Natural killer cell (primary cell): ENCODE measurements around the gene NXN. TPM values are rescaled to one million over a fixed set of nuclear protein-coding genes. Genes with fewer than 3 reads are reported as not detected.
"Not testable (repeated sequence)": the region's sequence is repeated elsewhere in the genome, so short reads cannot be mapped to it uniquely, and the experiment has no call there.

ENCODE experiments used
- ATAC-seq, 3 donors: fragments of 150-1000 bp in 2 of 3; fragments of 200-7000 bp in 1 of 3; cut with Tn5 transposase; 1 replicate in 1 of 3; 2 replicates in 2 of 3; pipeline ENCODE4 v1.10.0; 2021; ENCODE audit warnings: mild to moderate bottlenecking in 2 of 3, moderate library complexity in 2 of 3
- DNase-seq, 2 donors: peaks; one replicate each; pipeline versions ENCODE4 v3.0.0 to v3.0.0-alpha.2; 2013 to 2021; ENCODE audit warnings: mixed read lengths in 1 of 2
- H3K27ac ChIP-seq: one replicate; pipeline ENCODE4 v1.5.1; 2013; ENCODE audit warnings: mild to moderate bottlenecking, low read length
- H3K27me3 ChIP-seq: one replicate; pipeline ENCODE4 v1.6.1; 2013; ENCODE audit warnings: low read length; ENCODE audit not compliant: control insufficient read depth, insufficient read depth
- H3K36me3 ChIP-seq: one replicate; pipeline ENCODE4 v1.6.1; 2013; ENCODE audit warnings: low read length; ENCODE audit not compliant: control insufficient read depth, insufficient read depth
- H3K4me1 ChIP-seq: one replicate; pipeline ENCODE4 v1.6.1; 2013; ENCODE audit warnings: low read length; ENCODE audit not compliant: control insufficient read depth, insufficient read depth
- H3K4me3 ChIP-seq: one replicate; pipeline ENCODE4 v1.5.1; 2013; ENCODE audit warnings: low read length
- H3K9me3 ChIP-seq: one replicate; pipeline ENCODE4 v1.6.1; 2013; ENCODE audit warnings: low read length; ENCODE audit not compliant: control insufficient read depth, insufficient read depth
- H3K27ac Mint-ChIP-seq, 2 donors: one replicate each; pipeline ENCODE4 v1.8.0; 2022; ENCODE audit warnings: mild to moderate bottlenecking in 2 of 2, mixed read lengths in 2 of 2, moderate library complexity in 1 of 2
- H3K27me3 Mint-ChIP-seq, 2 donors: one replicate each; pipeline ENCODE4 v1.8.0; 2022; ENCODE audit warnings: low read depth in 2 of 2, mixed read lengths in 2 of 2
- H3K36me3 Mint-ChIP-seq: one replicate; pipeline ENCODE4 v1.8.0; 2022; ENCODE audit warnings: mixed read lengths
- H3K4me1 Mint-ChIP-seq, 2 donors: one replicate each; pipeline ENCODE4 v1.8.0; 2022; ENCODE audit warnings: mixed read lengths in 2 of 2
- H3K4me3 Mint-ChIP-seq: one replicate; pipeline ENCODE4 v1.8.0; 2022; ENCODE audit warnings: mild to moderate bottlenecking, moderate library complexity, mixed read lengths
- H3K9me3 Mint-ChIP-seq, 2 donors: one replicate each; pipeline ENCODE4 v1.8.0; 2022; ENCODE audit warnings: mixed read lengths in 2 of 2
- WGBS: methylation state at CpG from one replicate; pipeline ENCODE4 v1.1.7; 2013; ENCODE audit warnings: missing lambda C conversion rate; ENCODE audit not compliant: insufficient coverage; 5-methylcytosine and 5-hydroxymethylcytosine counted together
- intact Hi-C: fragments of 100-400 bp; cut with micrococcal nuclease; formaldehyde crosslinking; loops from one replicate; pipeline ENCODE4 v1.14.2; 2022
- total RNA-seq, 4 donors: library from RNA; stranded (reverse); fragments of 120-200 nt in 1 of 4; gene quantifications; one replicate each; pipeline versions ENCODE4 v1.2.3 to v1.2.4, GENCODE V29; 2013 to 2022
- TF ChIP-seq, protein P1 (sequence below): fragments of 200-600 bp; IDR thresholded peaks from one replicate; pipeline ENCODE4 v1.8.0; 2022; ENCODE audit warnings: antibody characterized with exemption

Gene NXN
- total RNA-seq, 3 donors from 2014 or later (not counting 1 experiment from before 2014, with no cell fraction given) = 0.14 to 0.55 TPM; not detected in 1

DNA sequence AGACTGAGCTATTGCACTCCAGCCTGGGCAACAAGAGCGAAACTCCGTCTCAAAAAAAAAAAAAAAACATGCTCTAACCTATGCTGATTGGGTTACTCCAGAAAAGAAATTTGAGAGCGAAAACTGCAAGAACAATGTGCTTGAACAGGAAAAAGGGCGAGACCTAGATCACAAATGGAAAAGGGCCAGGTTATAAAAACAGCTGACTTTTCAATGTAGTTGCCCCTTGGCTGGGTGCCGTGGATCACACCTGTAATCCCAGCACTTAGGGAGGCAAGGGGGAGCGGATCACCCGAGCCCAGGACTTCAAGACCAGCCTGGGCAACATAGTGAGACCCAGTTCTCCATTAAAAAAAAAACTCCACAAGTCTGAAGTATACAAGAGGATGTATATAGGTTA, 148.6 kb downstream of the NXN start:
- DNase-seq (no peak), ATAC-seq (no peak)
- Mint-ChIP-seq H3K27me3 (no peaks in the 10 kb centered on the region), H3K36me3 (no peaks in the 10 kb centered on the region), H3K27ac (no peak overlapping the region), H3K4me3 (no peak overlapping the region), H3K4me1 (no peaks in the 10 kb centered on the region), H3K9me3 (no peaks in the 10 kb centered on the region)
- intact Hi-C loops = no loop called here
- 83% methylated on average over 5 of the region's 7 CpGs for WGBS
- no peaks in the 10 kb centered on the region for H3K9me3 ChIP-seq
- H3K27me3 ChIP-seq = no peaks in the 10 kb centered on the region
- no peaks in the 10 kb centered on the region for H3K4me1 ChIP-seq
- TF ChIP-seq, protein P1, sequence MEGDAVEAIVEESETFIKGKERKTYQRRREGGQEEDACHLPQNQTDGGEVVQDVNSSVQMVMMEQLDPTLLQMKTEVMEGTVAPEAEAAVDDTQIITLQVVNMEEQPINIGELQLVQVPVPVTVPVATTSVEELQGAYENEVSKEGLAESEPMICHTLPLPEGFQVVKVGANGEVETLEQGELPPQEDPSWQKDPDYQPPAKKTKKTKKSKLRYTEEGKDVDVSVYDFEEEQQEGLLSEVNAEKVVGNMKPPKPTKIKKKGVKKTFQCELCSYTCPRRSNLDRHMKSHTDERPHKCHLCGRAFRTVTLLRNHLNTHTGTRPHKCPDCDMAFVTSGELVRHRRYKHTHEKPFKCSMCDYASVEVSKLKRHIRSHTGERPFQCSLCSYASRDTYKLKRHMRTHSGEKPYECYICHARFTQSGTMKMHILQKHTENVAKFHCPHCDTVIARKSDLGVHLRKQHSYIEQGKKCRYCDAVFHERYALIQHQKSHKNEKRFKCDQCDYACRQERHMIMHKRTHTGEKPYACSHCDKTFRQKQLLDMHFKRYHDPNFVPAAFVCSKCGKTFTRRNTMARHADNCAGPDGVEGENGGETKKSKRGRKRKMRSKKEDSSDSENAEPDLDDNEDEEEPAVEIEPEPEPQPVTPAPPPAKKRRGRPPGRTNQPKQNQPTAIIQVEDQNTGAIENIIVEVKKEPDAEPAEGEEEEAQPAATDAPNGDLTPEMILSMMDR = no peak
- no peaks in the 10 kb centered on the region for H3K36me3 ChIP-seq
- H3K27ac ChIP-seq = no peak overlapping the region
- no peak overlapping the region for H3K4me3 ChIP-seq

DNA sequence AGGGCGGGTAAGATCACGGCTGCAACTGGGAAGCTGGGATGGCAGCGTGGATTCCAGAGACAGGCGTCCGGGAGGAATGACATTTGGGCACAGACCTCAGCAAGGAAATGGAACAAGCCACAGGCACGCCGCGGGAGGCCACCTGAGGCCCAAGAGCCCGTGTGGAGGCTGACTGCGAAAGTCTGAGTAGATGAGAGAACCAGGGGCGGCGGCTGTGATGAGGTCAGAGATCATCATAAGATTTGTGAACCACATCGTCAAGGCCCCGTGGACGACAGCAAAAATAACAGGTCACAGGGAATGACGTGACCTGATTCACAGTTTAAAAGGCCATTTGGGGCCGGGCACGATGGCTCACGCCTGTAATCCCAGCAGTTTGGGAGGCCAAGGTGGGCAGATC, 149.2 kb downstream of the NXN start:
- Histone ChIP-seq H3K36me3 (no peaks in the 10 kb centered on the region), H3K27ac (no peak overlapping the region), H3K9me3 (no peaks in the 10 kb centered on the region), H3K4me3 (no peak overlapping the region), H3K27me3 (no peaks in the 10 kb centered on the region), H3K4me1 (no peaks in the 10 kb centered on the region)
- ATAC-seq (no peak), DNase-seq (no peak)
- Mint-ChIP-seq H3K9me3 (no peaks in the 10 kb centered on the region), H3K36me3 (no peaks in the 10 kb centered on the region), H3K27me3 (no peaks in the 10 kb centered on the region), H3K4me1 (no peaks in the 10 kb centered on the region), H3K4me3 (no peak overlapping the region), H3K27ac (no peak overlapping the region)
- WGBS = 77% methylated on average over 19 of the region's 19 CpGs
- TF ChIP-seq, protein P1 = no peak
- intact Hi-C loops = no loop called here

GRCh38 chr17:829614-830013, 150.0 kb downstream of the NXN start:
- H3K4me1 Mint-ChIP-seq, ATAC-seq, H3K4me1 ChIP-seq, intact Hi-C loops, H3K36me3 Mint-ChIP-seq, DNase-seq, H3K27me3 ChIP-seq, H3K9me3 ChIP-seq, H3K9me3 Mint-ChIP-seq, H3K36me3 ChIP-seq, H3K4me3 ChIP-seq, H3K27me3 Mint-ChIP-seq, H3K27ac ChIP-seq, H3K27ac Mint-ChIP-seq, H3K4me3 Mint-ChIP-seq: not testable (repeated sequence)
- WGBS = 75% methylated on average over 1 of the region's 3 CpGs

DNA sequence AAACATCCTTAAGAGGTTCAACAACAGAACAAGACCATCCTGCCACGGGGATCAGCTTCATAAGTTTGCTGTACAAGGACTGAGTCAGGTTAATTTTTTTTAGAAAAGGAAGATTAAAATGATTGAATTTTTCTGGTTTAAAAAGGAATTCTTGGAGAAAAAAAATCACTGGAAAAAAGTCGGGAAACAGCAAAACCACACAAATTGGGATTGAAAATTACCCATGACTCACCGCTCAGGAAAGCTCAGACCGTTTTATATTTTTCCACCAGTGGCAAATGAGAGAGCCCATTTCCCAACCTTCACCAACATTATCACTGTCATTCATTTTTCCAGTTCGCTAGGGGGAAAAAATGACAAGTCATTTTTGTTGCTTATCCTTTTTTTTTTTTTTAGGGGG, 150.8 kb downstream of the NXN start:
- intact Hi-C loops = no loop called here

More for the DNA sequence above, 150.8 kb downstream of the NXN start:
- H3K27me3 ChIP-seq = no peaks in the 10 kb centered on the region
- H3K36me3 Mint-ChIP-seq = no peaks in the 10 kb centered on the region
- ATAC-seq (no peak), DNase-seq (no peak)
- H3K9me3 ChIP-seq = no peaks in the 10 kb centered on the region
- H3K4me1 ChIP-seq = no peaks in the 10 kb centered on the region
- no peak overlapping the region for H3K27ac Mint-ChIP-seq
- H3K4me3 ChIP-seq = no peak overlapping the region
- no peaks in the 10 kb centered on the region for H3K9me3 Mint-ChIP-seq
- no peaks in the 10 kb centered on the region for H3K27me3 Mint-ChIP-seq
- TF ChIP-seq, protein P1 = no peak
- no peaks in the 10 kb centered on the region for H3K36me3 ChIP-seq
- WGBS = 69% methylated on average over 5 of the region's 5 CpGs
- no peak overlapping the region for H3K27ac ChIP-seq
- no peaks in the 10 kb centered on the region for H3K4me1 Mint-ChIP-seq
- H3K4me3 Mint-ChIP-seq = no peak overlapping the region
